NCI-H2227 (cell line): ENCODE results near the gene FANCE.
"Not testable (repeated sequence)": the region's sequence is repeated elsewhere in the genome, so short reads cannot be mapped to it uniquely, and the experiment has no call there.

ENCODE experiments used
- DNase-seq: peaks from one replicate; lab custom pipeline; 2025; ENCODE audit not compliant: unreplicated experiment; lab: John Stamatoyannopoulos, UW

Gene FANCE

DNA sequence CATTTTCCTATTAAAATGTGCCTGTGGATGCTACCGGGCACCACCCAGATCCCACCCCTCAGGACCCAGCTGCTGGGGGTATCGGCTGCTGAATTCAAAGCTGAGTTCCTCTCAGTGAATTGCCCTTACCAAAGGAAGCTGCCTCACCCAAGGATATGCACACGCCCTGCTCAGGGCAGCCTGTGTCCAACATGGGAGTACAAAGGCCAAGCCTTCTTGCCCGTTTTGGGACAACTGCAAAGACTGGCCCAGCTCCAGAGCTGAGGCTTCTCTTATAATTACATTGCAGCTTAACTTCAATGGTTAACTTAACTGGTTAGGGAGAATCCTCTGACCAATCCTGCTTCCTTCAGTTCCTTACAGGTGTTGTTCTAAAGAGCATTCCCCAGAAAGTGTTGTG is 19.8 kb upstream of the FANCE start:
- DNase-seq = no peak

DNA sequence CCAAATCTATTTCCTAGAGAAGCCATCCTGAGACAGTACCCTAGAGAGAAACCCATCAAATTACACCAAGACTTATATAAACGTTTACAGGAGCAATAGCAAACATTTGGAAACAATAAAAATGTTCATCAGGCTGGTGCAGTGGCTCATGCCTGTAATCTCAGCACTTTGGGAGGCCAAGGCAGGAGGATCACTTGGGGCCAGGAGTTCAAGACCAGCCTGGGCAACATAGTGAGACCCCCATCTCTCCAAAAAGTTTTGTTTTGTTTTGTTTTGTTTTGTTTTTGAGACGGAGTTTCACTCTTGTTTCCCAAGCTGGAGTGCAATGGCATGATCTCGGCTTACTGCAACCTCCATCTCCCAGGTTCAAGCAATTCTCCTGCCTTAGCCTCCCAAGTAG is 19.4 kb upstream of the FANCE start:
- DNase-seq = not testable (repeated sequence)

DNA sequence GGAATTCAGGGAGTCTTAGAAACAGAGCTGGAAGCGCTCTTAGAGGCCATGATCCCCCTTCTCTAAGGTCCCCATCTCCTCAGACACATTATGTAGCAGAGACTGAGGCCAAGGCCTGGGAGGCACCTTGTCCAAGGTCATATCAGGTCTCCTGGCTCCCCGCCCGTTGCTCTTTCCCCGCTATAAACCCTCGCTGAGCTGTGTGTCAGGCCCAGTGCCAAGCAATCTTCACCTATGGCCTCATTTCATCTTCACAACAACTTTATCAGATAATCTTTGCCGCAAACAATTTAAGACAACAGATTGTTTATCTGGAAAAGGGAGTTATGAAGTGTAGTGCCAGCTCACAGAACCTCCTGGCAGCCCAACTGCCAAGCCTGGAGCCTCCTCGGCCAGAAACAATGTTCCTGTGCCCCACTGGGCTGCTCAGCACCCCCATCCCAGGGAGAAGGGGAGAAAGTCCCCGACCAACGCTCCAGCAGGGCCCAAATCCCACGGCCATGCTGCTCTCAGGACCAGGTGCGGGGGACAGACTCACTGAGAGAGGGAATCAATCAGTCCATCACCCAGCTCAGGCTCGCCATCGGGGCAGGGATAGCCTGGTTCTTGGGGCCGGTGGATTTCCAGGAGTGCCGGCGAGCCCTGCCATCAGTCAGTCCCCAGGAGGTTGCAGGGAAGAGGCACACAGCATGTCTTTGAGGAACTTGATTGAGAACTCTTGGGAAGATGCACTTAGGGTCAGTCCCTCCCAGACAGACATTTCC is 16.9 kb upstream of the FANCE start:
- DNase-seq = no peak

DNA sequence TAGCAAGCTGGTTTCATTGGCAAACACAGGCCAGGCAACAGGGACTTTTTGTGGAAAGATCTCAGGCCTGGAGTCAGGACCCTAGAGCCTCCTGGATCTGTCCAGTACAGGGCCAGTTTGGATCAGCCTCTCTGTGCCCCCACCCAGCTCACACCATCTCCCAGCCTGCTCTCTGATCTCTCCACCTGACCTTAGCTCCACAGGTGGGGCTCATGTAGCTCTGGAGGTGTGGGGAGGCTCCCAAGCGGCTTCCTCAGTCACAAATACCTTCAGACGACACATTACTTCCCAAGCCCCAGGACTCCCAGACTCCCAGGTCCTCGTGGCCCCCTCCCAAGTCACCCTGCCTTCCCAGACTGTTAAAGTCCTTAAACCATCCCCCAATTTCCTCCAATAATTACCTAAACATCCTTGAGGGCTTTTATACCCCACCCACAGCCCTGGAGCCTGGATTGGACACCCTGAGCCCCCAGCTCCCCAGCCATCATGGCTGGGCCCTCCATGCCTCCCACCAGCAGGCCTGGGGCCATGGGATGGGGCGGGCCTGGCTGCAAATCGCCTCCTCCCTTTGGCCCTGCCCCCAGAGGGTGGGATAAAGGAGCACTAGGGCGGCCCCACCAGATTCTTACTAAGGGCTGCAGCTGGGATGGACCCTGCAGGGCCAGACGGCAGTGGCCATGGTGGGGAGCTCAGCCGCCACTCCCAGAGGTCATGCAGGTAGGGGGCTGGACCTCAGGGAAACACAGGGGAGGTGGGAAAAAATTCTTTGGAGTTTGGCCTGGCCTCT is 15.9 kb upstream of the FANCE start:
- DNase-seq = no peak

DNA sequence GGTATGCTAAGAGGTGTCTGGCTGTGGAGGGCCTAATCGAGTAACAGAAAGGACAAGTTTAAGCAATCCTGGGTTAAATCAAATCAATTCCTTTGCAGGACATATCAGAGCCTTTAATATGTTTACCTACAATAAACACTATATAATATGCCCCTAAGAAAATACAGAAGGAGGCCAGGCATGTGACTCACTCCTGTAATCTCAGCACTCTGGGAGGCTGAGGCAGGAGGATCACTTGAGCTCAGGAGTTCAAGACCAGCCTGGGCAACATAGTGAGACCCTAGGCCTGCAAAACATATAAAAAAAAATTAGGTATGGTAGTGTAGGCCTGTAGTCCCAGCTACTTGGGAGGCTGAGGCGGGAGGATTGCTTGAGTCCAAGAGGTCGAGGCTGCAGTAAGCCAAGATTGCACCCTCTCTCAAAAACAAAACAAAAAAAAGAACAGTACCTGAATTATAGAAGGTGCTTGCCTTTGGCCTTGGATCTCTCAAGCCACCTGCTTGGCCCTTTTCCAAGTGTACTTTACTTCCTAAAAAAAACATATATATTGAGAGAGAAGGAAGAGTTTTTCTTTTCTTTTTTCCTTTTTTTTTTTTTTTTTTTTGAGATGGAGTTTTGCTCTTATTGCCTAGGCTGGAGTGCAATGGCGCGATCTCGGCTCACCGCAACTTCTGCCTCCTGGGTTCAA is 13.6 kb upstream of the FANCE start:
- not testable (repeated sequence) for DNase-seq

DNA sequence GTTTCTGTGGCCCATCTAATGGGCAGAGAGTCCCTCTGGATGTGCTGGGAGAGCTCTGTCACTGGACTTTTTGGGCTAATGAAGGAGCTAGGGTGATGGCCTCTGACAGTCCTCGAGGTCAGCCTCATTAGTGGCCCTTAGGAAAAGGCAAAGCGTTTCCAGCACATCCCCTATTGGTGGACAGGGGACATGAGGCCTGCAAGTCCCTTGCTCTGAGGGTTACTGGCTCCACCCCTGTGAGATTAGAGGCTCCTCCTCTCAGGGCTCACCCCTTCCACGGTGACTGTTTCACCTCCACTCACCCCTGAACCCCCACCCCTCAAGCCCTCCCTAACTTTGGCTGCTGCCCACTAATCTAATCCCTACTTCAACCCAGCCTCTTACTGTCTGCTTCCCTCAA is 12.8 kb upstream of the FANCE start:
- no peak for DNase-seq

DNA sequence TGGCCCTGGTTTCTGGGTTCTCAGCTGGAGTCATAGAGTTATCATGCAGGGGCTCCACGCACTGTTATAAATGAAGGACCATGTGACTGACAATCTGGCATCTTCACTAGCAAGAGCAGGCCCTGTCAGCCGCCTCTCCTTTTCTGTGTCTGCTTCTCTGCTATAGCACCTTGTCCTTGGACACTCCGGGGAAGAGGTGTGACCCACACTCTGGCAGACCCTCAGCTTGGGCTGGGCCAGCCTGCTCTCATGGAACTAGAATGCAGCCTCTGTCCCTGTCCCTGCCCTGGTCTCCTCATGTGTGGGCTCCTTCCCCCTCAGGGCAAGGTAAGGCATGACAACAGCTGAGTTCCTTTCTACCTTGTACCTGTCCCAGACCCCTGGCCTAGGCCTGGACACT is 10.9 kb upstream of the FANCE start:
- no peak for DNase-seq

DNA sequence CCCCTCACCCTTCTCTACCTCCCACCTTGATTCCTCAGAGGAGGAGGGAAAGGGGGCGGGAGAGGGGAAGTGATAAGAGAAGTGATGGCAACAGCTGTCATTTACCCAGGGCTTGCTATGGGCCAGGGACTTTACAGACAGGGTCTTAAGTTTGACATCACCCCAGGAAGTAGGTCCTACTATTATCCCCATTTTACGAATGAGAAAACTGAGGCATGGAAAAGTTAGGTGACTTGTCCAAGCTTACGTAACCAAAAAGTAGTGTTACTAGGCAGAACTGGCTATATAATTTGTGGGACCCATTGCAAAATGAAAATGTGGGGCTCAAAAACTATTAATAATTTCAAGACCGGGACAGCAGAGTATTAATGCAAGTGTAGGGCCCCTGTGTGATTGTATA is 10.5 kb upstream of the FANCE start:
- no peak for DNase-seq

DNA sequence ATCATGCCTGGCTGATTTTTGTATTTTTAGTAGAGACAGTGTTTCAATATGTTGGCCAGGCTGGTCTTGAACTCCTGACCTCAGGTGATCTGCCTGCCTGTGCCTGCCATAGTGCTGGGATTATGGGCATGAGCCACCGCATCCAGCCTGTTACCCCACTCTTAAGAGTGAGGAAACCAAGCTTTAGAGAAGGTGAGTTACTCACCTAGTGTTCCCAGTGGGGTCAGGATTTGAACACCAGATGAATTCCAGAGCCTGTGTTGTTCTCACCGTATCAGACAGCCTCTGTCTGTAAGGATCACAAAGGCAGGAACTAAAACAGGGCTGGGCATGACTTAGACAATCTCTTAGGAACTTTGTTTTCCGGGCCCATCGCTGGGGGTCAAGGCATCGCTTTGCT is 9.4 kb upstream of the FANCE start:
- DNase-seq = no peak

DNA sequence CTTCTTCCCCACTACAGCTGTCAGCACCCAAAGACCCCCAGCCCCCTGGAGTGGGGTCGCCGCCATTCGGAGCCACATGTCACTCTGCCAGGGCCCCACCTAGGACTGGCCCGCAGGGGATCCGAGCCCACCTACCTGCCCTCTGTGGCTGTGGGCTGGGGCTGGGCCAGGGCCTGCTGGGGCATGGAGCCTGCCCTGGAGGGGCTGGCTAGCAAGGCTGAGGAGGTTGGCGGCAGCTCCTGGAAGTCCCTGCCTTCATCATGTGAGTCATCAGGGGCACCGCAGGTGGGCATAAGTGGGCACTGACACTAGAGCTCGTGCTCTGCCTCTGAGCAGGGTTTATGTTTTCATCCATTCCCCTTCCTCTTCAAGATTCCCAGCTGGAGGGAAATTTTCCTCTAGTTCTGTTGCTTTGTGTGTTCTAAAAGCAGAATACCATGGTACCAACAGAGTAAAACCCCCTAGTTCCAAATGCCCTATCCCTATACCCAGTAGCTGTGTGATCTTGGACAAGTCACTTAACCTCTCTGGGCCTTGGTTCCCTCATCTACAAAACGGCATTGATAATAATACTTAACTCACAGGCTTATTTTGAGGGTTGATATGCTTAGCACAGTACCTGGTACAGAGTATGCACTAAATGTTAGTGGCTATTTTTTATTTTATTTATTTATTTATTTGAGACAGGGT is 8.7 kb upstream of the FANCE start:
- no peak for DNase-seq

DNA sequence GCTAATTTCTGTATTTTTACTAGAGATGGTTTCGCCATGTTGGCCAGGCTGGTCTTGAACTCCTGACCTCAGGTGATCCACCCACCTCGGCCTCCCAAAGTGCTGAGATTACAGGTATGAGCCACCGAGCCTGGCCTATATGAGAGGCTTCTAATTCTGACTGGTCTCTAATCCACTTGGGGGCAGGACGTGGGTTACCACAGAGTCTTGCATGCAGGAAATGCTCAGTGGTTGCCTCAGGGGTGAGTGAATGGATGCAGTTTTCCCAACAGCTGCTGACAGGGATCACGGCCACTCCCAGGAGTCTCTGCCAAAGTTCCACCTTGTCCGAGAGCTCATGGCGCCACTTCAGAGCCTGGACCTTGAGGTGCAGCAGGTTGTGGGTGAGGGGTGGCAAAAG is 6.4 kb upstream of the FANCE start:
- no peak for DNase-seq

DNA sequence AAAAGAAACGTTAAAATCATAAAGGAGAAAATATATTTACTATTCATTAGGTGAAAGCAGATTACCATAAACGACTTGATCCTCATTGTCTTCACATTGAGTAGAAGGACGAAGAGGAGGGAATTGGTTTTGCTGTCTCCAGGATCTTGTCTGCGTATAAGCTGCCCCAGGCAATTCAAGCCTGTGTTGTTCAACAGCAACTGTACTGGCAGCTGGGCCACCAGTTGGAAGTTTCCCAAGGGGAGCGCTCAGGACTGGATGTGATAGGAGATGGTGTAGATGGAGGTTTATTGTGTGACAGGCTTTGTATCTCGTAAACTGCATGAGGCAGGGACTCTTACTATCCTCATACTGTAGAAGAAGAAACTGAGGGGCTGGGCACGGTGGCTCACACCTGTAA is 3.9 kb upstream of the FANCE start:
- no peak for DNase-seq

DNA sequence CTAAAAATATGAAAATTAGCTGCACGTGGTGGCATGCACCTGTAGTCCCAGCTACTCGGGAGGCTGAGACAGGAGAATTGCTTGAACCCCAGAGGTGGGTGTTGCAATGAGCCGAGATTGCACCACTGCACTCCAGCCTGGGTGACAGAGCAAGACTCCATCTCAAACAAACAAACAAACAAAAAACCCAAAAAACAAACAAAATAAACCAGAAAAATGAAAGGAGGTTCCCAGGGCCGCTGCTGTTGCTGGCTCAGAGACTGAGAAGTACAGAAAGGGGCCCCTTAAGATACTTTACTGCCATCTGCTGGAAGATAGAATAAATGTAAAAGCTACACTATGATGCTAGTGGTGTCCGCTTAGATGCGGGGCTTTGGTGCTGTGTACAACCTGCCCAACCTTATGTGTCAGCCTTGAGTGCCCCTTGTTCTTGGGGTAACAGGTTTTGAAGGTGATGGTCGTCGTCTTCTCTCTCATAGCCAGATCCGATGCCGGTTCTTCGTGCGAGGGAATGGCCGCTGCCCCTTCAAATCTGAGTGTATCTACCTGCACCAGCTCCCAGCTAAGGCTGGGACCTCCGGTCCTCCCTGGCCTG is 2.8 kb upstream of the FANCE start:
- peak; percentile 89 for DNase-seq

DNA sequence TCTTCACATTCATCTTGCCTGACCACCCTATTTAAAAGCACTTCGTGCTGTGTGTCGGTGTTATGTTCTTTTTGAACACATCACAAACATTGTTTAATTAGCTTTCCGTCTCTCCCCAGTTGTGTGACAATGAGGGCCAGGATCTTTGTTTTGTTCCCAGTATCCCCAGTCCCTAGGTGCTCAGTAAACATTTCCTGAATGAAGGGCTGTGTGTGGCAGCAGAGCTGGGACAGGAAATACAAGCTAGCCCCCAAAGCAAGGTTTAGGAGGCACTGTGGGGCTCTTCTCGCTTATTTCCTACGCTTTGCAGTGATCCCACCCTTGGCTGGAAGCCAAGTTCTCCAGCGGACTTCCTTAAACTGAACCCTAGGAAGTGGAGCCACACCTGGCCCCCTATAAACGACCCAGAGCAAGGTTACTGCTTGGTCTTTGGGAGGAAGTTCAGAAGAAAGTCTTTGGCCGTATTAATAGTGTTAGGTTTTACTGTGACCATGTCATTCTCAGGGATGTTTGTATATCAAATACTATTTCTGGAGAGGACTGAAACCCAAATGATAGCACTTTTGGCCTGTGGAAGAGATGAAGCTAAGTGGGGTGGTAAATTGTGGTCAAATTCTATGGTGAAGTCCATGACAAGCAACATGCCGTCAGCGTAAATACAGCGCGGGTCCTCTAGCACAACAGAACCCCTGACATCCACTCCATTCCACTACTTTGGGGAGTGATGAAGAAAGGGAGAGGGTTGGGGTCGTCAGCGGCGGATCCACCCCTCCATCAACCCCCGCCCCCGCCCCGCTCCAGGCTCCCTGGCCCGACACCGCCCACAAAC is 570 bp upstream of the FANCE start:
- no peak for DNase-seq

DNA sequence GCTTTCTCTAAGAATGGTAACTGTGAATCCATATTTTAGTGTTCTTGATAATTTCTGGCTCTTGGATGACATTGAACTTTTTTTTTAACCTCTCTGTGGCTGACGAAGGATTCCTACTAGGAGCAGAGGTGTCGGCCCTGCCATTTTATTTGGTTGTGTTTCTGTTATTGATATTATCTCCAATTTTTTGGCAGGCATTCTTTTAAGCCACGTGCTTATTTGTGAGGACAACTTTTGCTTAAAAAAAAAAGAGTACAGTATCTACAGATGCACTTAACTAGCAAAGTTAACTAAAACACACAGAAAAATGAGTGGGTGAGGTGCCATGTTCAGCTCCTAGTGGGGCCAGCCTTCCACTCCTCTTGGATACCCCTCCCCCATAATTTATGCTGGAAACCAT is 1.1 kb downstream of the FANCE start:
- DNase-seq = no peak

DNA sequence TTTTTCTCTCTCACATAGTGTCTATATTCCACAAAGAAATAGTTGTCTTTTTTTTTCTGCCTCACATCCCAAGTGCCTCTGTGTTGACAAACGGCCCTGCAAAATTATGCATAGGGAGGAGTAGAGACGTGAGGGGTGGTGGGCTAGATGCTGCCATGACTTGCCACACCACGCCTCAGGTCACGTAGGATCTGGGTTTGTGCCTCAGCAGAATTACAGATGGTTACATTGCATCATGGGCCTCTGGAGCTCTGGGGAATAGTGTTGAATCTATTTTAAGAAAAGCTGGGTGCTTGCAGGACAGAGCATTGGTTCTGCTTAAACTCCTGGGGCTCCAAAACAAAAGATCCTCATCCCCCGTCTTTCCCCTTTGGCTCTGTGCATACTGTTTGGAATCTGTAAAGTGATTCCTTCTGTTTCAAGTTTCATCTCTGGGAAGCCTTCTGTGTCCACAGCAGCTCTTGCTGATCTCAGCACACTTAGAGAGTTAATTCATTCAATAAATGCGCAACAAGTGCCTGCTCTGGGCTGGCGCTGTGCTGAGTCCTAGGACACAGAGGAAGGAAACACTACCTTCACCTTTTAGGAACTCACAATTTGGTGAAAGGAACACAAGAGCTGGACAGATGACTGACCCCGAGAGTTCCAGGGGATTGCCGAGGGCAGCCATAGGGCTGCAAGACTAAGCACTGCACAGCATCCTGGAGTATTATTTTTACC is 2.4 kb downstream of the FANCE start:
- DNase-seq = no peak

DNA sequence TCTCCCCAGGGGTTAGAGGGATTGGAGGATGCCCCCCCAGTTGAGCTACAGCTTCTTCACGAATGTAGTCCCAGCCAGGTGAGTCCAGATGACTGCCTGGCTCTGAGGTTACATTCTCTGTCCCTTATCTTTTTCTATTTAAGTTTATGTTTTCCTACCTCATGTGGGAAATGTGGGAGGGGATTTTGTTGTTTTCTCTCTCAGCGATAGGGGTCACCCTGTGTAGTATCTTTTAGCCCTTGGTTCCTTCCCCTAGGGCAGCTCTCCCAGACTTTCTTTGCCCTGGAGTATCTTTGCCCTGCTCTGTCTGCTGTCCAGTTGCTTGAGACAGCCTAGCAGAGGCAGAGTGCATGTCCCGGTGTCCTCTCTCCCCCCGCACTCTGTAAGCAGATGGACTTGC is 5.8 kb downstream of the FANCE start:
- DNase-seq = no peak

DNA sequence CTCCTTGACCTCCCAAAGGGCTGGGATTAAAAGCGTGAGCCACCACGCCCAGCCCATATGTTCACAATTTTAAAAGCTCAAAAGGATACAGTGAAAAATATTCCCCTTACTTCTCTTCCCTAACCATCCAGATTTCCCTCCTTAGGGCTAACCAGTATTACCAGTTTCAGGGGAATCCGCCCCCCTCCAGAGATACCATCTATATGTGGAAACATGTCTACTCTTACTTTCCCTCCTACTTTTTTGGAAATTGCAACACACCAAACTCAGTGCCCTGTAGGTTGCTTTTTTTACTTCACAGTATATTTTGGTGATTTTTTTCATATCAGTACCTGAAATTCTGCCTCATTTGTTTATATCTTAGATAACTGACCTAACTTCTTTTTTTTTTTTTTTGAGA is 9.1 kb downstream of the FANCE start:
- DNase-seq = no peak

DNA sequence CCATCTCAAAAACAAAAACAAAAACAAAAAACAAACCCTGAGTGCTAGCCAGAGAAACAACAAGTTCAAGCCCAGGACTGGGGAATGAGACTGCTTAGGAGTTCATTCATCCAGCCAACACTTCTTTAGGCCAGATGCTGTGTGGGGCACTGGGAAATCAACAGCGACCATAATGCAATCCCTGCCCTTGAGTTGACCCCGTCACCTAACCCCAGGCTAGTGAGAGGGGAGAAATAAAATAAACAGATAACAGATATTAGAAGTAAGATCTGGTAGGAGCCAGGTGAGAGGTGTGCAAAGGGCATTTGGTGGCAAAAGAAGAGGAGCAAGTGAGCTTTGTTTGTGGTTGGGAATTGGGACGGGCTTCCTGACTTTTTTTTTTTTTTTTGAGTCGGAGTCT is 11.2 kb downstream of the FANCE start:
- DNase-seq = no peak

DNA sequence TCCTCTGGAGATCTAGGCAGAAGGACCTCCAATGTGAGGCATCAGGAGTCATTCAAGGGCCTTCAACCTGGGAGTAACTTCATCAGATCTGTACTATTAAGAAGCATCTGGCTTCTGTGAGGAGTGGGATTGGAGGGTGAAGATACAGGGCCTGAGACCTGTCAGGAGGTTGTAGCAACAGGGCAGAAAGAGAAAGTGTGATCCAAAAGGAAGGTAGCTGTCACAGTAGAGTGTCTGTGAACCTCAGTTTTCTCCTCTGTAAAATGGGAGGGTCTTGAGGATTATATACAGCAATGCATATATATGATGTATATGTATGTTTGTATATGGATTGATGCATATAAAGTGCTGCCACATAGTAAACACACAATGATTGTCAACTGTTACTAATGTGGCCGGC is 13.5 kb downstream of the FANCE start:
- no peak for DNase-seq
